Natural killer cell (primary cell): ENCODE measurements around the gene SMIM7. TPM values are rescaled to one million over a fixed set of nuclear protein-coding genes. Genes with fewer than 3 reads are reported as not detected.

Source experiments
- ATAC-seq, 3 donors: fragments of 150-1000 bp in 2 of 3; fragments of 200-7000 bp in 1 of 3; cut with Tn5 transposase; 1 replicate in 1 of 3; 2 replicates in 2 of 3; pipeline ENCODE4 v1.10.0; 2021; ENCODE audit warnings: mild to moderate bottlenecking in 2 of 3, moderate library complexity in 2 of 3
- DNase-seq, 2 donors: peaks; one replicate each; pipeline versions ENCODE4 v3.0.0 to v3.0.0-alpha.2; 2013 to 2021; ENCODE audit warnings: mixed read lengths in 1 of 2
- H3K27ac ChIP-seq: one replicate; pipeline ENCODE4 v1.5.1; 2013; ENCODE audit warnings: mild to moderate bottlenecking, low read length
- H3K27me3 ChIP-seq: one replicate; pipeline ENCODE4 v1.6.1; 2013; ENCODE audit warnings: low read length; ENCODE audit not compliant: control insufficient read depth, insufficient read depth
- H3K36me3 ChIP-seq: one replicate; pipeline ENCODE4 v1.6.1; 2013; ENCODE audit warnings: low read length; ENCODE audit not compliant: control insufficient read depth, insufficient read depth
- H3K4me1 ChIP-seq: one replicate; pipeline ENCODE4 v1.6.1; 2013; ENCODE audit warnings: low read length; ENCODE audit not compliant: control insufficient read depth, insufficient read depth
- H3K4me3 ChIP-seq: one replicate; pipeline ENCODE4 v1.5.1; 2013; ENCODE audit warnings: low read length
- H3K9me3 ChIP-seq: one replicate; pipeline ENCODE4 v1.6.1; 2013; ENCODE audit warnings: low read length; ENCODE audit not compliant: control insufficient read depth, insufficient read depth
- H3K27ac Mint-ChIP-seq, 2 donors: one replicate each; pipeline ENCODE4 v1.8.0; 2022; ENCODE audit warnings: mild to moderate bottlenecking in 2 of 2, mixed read lengths in 2 of 2, moderate library complexity in 1 of 2
- H3K27me3 Mint-ChIP-seq, 2 donors: one replicate each; pipeline ENCODE4 v1.8.0; 2022; ENCODE audit warnings: low read depth in 2 of 2, mixed read lengths in 2 of 2
- H3K36me3 Mint-ChIP-seq: one replicate; pipeline ENCODE4 v1.8.0; 2022; ENCODE audit warnings: mixed read lengths
- H3K4me1 Mint-ChIP-seq, 2 donors: one replicate each; pipeline ENCODE4 v1.8.0; 2022; ENCODE audit warnings: mixed read lengths in 2 of 2
- H3K4me3 Mint-ChIP-seq: one replicate; pipeline ENCODE4 v1.8.0; 2022; ENCODE audit warnings: mild to moderate bottlenecking, moderate library complexity, mixed read lengths
- H3K9me3 Mint-ChIP-seq, 2 donors: one replicate each; pipeline ENCODE4 v1.8.0; 2022; ENCODE audit warnings: mixed read lengths in 2 of 2
- WGBS: methylation state at CpG from one replicate; pipeline ENCODE4 v1.1.7; 2013; ENCODE audit warnings: missing lambda C conversion rate; ENCODE audit not compliant: insufficient coverage; 5-methylcytosine and 5-hydroxymethylcytosine counted together
- intact Hi-C: fragments of 100-400 bp; cut with micrococcal nuclease; formaldehyde crosslinking; loops from one replicate; pipeline ENCODE4 v1.14.2; 2022
- total RNA-seq, 4 donors: library from RNA; stranded (reverse); fragments of 120-200 nt in 1 of 4; gene quantifications; one replicate each; pipeline versions ENCODE4 v1.2.3 to v1.2.4, GENCODE V29; 2013 to 2022
- TF ChIP-seq, protein P1 (sequence below): fragments of 200-600 bp; IDR thresholded peaks from one replicate; pipeline ENCODE4 v1.8.0; 2022; ENCODE audit warnings: antibody characterized with exemption

Gene SMIM7
- total RNA-seq, 3 donors from 2014 or later (not counting 1 experiment from before 2014, with no cell fraction given): 63.2 to 88.4 (median 76.0) TPM

DNA sequence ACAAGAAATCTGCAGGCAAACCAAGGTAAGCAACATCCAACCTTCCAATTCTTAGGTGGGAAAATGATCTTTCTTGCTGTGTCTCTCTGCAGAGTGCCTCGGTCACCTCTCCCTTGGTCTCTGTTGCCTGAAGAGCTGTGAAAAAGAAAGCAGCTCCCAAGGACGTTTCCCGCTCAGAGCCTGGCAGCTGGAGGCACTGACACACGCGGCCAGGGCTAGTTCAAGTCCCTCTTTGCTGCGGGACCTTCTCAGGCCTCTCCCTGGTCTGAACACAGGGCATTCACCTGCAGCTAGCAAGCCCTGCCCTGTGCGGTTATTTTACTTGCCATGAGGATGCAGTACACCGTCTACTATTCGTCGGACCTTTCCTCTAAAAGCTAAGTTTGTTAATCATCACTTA, 35.7 kb downstream of the SMIM7 start:
- peaks cover 54 to 71% of the 10 kb centered on the region in 2 donors for H3K4me1 Mint-ChIP-seq
- no peak overlapping the region for H3K27ac ChIP-seq
- H3K36me3 Mint-ChIP-seq: no peaks in the 10 kb centered on the region
- no peaks in the 10 kb centered on the region for H3K9me3 Mint-ChIP-seq
- intact Hi-C loops: no loop called here
- TF ChIP-seq, protein P1, sequence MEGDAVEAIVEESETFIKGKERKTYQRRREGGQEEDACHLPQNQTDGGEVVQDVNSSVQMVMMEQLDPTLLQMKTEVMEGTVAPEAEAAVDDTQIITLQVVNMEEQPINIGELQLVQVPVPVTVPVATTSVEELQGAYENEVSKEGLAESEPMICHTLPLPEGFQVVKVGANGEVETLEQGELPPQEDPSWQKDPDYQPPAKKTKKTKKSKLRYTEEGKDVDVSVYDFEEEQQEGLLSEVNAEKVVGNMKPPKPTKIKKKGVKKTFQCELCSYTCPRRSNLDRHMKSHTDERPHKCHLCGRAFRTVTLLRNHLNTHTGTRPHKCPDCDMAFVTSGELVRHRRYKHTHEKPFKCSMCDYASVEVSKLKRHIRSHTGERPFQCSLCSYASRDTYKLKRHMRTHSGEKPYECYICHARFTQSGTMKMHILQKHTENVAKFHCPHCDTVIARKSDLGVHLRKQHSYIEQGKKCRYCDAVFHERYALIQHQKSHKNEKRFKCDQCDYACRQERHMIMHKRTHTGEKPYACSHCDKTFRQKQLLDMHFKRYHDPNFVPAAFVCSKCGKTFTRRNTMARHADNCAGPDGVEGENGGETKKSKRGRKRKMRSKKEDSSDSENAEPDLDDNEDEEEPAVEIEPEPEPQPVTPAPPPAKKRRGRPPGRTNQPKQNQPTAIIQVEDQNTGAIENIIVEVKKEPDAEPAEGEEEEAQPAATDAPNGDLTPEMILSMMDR: no peak
- H3K27ac Mint-ChIP-seq: no peak overlapping the region
- H3K27me3 ChIP-seq: no peaks in the 10 kb centered on the region
- peaks cover 28% of the 10 kb centered on the region for H3K4me1 ChIP-seq
- no peak overlapping the region for H3K4me3 Mint-ChIP-seq
- no peaks in the 10 kb centered on the region for H3K9me3 ChIP-seq
- no peak for DNase-seq
- no peak for ATAC-seq
- peaks cover 16% of the 10 kb centered on the region for H3K36me3 ChIP-seq
- H3K4me3 ChIP-seq: no peak overlapping the region
- no peaks in the 10 kb centered on the region for H3K27me3 Mint-ChIP-seq
- WGBS: 92% methylated on average over 10 of the region's 10 CpGs

DNA sequence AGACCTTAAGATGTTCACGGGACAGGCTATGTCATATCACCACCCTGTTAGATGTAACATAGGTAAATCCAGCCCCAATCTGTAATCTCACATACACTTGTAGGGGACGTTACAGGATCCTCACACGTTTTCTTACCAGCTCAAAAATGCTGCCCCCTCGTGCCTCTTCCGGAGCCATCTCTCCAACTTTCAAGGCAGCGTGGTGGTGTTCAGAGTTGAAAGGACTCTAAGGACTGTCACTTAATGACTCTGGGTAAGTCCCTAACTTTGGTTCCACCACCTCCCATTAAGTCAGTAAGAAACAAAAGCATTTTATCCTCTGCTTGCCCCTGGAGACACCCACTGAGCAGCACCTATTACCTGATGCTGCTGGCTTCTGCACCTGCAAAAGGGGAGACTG, 36.4 kb downstream of the SMIM7 start:
- Histone ChIP-seq H3K36me3 (peaks cover 16% of the 10 kb centered on the region), H3K27ac (no peak overlapping the region), H3K9me3 (no peaks in the 10 kb centered on the region), H3K4me3 (no peak overlapping the region), H3K27me3 (no peaks in the 10 kb centered on the region), H3K4me1 (peaks cover 29% of the 10 kb centered on the region)
- DNase-seq: no peak
- TF ChIP-seq, protein P1: no peak
- ATAC-seq: no peak
- intact Hi-C loops: no loop called here
- no peaks in the 10 kb centered on the region for H3K9me3 Mint-ChIP-seq
- H3K4me3 Mint-ChIP-seq: no peak overlapping the region
- H3K27me3 Mint-ChIP-seq: no peaks in the 10 kb centered on the region
- WGBS: 80% methylated on average over 6 of the region's 6 CpGs
- peaks cover 57 to 71% of the 10 kb centered on the region in 2 donors for H3K4me1 Mint-ChIP-seq
- H3K36me3 Mint-ChIP-seq: no peaks in the 10 kb centered on the region
- peak overlapping the region in 1 of 2 donors; percentile 29 for H3K27ac Mint-ChIP-seq

DNA sequence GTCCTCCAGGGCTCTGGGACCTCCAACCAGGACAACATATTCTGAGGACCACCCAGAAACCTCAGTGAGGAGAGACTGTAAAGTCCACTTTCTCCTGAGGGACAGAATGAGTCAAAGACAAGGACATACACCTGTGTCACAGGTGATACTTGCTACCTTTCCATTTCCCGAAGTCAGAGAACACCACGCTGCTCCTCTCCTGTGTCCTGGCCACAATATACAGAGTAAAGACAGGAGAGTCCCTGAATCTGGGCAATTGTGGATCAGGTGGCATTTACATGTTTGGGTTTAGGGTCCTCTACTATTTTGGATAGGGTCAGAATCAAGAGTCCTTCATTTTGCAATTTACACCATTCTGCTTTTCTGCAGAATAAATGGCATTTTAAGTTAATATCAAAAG, 36.9 kb downstream of the SMIM7 start:
- Histone ChIP-seq H3K9me3 (no peaks in the 10 kb centered on the region), H3K4me1 (peaks cover 34% of the 10 kb centered on the region), H3K36me3 (peaks cover 16% of the 10 kb centered on the region), H3K27me3 (no peaks in the 10 kb centered on the region), H3K27ac (no peak overlapping the region), H3K4me3 (no peak overlapping the region)
- no peak for ATAC-seq
- TF ChIP-seq, protein P1: no peak
- H3K9me3 Mint-ChIP-seq: no peaks in the 10 kb centered on the region
- no peak for DNase-seq
- peak overlapping the region in 1 of 2 donors; percentile 29 for H3K27ac Mint-ChIP-seq
- no peak overlapping the region for H3K4me3 Mint-ChIP-seq
- intact Hi-C loops: no loop called here
- peaks cover 61 to 74% of the 10 kb centered on the region in 2 donors for H3K4me1 Mint-ChIP-seq
- H3K27me3 Mint-ChIP-seq: no peaks in the 10 kb centered on the region
- no peaks in the 10 kb centered on the region for H3K36me3 Mint-ChIP-seq
- WGBS: 97% methylated on average over 2 of the region's 2 CpGs

DNA sequence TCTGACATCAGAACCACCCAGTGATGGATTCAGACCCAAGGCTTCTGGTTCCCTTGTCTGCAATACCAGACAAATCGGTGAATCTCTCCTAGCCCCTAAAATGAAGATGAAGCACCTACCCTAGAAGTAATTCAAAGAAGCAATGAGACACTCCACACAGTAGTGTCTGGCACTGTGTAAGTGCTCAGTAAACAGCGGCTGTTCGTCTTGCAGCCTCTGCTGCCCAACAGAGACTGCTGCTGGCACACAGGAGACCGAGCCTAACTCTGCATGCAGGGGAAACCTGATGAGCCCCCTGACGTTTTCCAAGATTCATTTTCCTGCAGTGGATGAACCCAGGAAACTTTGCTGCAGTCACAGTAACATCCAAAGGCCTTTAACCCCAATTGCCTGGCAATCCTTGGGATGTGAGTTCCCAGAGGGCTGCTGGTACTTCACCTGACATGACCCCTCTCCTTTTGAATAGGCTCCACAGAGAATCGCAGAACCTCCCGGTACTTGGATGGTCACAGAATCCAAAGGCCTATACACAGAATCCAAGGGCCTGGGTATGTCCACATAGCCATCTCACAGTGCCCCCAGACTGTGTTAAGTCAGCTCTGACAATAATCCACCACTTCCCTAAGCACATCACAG, 38.7 kb downstream of the SMIM7 start:
- Mint-ChIP-seq H3K4me3 (no peak overlapping the region), H3K27me3 (no peaks in the 10 kb centered on the region), H3K36me3 (no peaks in the 10 kb centered on the region), H3K27ac (peak overlapping the region; percentile 38 to 72), H3K9me3 (no peaks in the 10 kb centered on the region), H3K4me1 (peaks cover 67 to 74% of the 10 kb centered on the region in 2 donors)
- Histone ChIP-seq H3K27ac (no peak overlapping the region), H3K27me3 (no peaks in the 10 kb centered on the region), H3K9me3 (no peaks in the 10 kb centered on the region), H3K36me3 (peaks cover 16% of the 10 kb centered on the region), H3K4me3 (no peak overlapping the region), H3K4me1 (peaks cover 33% of the 10 kb centered on the region)
- ATAC-seq (no peak), DNase-seq (no peak)
- WGBS: 94% methylated on average over 7 of the region's 7 CpGs
- TF ChIP-seq, protein P1: no peak
- intact Hi-C loops: no loop called here
